Measurements from ENCODE around the gene KNSTRN. TPM values are rescaled to one million over a fixed set of nuclear protein-coding genes. Genes with fewer than 3 reads are reported as not detected.

Gene KNSTRN
- total RNA-seq, 1 donor from 2014 or later, result 18.1 TPM

- TF ChIP-seq, protein P1, sequence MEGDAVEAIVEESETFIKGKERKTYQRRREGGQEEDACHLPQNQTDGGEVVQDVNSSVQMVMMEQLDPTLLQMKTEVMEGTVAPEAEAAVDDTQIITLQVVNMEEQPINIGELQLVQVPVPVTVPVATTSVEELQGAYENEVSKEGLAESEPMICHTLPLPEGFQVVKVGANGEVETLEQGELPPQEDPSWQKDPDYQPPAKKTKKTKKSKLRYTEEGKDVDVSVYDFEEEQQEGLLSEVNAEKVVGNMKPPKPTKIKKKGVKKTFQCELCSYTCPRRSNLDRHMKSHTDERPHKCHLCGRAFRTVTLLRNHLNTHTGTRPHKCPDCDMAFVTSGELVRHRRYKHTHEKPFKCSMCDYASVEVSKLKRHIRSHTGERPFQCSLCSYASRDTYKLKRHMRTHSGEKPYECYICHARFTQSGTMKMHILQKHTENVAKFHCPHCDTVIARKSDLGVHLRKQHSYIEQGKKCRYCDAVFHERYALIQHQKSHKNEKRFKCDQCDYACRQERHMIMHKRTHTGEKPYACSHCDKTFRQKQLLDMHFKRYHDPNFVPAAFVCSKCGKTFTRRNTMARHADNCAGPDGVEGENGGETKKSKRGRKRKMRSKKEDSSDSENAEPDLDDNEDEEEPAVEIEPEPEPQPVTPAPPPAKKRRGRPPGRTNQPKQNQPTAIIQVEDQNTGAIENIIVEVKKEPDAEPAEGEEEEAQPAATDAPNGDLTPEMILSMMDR (IDR thresholded peaks at IDR 0.05), result no peak
- H3K27me3 ChIP-seq, result no peaks in the 10 kb centered on the region
- no peak overlapping the region for H3K27ac ChIP-seq
- H3K4me3 ChIP-seq, result no peak overlapping the region
- no peaks in the 10 kb centered on the region for H3K9me3 ChIP-seq
- ATAC-seq (no peak), DNase-seq (no peak)
- no peaks in the 10 kb centered on the region for H3K36me3 ChIP-seq
- intact Hi-C loops (cut with DNase I), result loop anchor here (10.0 kb wide), 1 partner anchor 56 kb away; no protein-coding TSS in a partner anchor
- H3K4me1 ChIP-seq, result peaks cover 20% of the 10 kb centered on the region
These were observed 13.6 kb upstream of the KNSTRN start for GRCh38 chr15:40368719-40369473.

DNA sequence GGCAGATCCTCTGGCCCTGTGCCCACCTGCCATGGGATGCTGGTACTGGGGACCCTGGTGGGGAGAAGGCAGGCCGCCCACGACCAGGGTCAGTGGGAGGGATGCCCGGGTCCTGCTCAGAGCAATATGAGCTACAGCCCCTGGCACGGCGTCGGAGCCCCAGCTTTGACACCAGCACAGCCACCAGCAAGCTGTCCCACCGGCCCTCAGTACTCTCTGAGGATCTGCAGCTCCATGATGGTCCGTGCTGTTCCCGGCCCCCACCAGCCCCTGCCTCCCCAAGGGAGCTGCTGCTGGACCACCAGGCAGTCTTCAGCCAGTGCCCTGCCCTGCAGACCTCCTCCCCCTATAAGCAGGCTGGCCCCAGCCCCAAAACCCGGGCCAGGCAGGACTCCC is 13.0 kb upstream of the KNSTRN start:
- H3K9me3 ChIP-seq, result no peaks in the 10 kb centered on the region
- no peak overlapping the region for H3K4me3 ChIP-seq
- DNase-seq, result no peak
- TF ChIP-seq, protein P1 (IDR thresholded peaks at IDR 0.05), result no peak
- ATAC-seq, result no peak
- H3K36me3 ChIP-seq, result no peaks in the 10 kb centered on the region
- H3K27me3 ChIP-seq, result no peaks in the 10 kb centered on the region
- H3K27ac ChIP-seq, result no peak overlapping the region
- H3K4me1 ChIP-seq, result peaks cover 20% of the 10 kb centered on the region
- intact Hi-C loops (cut with DNase I), result loop anchor here (10.0 kb wide), 1 partner anchor 55 kb away; no protein-coding TSS in a partner anchor

DNA sequence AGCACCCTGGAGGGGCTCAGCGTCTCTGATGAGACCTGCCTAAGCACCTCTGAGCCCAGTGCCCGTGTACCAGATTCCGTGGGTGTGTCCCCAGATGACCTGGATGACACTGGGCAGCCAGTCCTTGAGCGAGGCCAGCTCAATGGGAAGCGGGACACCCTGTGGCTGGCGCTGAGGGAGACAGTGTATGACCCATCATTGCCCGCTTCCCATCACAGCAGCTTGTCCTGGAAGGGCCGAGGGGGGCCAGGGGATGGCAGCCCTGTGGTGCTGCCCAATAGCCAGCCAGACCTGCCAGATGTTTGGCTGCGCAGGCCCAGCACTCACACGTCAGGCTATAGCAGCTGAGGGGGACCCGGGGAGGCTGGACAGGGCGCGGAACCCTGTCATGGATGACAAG is 12.6 kb upstream of the KNSTRN start:
- Histone ChIP-seq H3K36me3 (no peaks in the 10 kb centered on the region), H3K4me1 (peaks cover 20% of the 10 kb centered on the region), H3K4me3 (no peak overlapping the region), H3K27ac (no peak overlapping the region), H3K9me3 (no peaks in the 10 kb centered on the region), H3K27me3 (no peaks in the 10 kb centered on the region)
- intact Hi-C loops (cut with DNase I), result loop anchor here (10.0 kb wide), 1 partner anchor 55 kb away; no protein-coding TSS in a partner anchor
- TF ChIP-seq, protein P1 (IDR thresholded peaks at IDR 0.05), result no peak
- DNase-seq (no peak), ATAC-seq (no peak)

DNA sequence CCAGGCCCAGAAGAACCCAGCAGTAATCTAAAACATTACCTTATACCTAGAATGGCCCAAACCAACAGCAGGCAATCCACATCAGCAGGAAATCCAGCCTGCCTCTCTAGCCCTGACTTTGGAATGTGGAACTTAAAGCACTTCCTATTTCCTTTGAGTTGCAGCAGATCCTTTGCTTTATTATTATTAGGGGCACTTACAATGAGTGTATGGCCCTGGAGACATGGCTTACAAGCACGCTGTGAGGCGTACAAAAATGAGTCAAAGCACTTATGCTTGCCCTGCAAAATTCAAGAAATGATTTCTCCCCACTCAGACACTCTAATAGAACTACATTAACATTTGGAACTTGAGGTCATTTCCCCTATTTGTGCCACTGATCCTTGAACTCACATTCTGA is 9.5 kb upstream of the KNSTRN start:
- DNase-seq (no peak), ATAC-seq (peak; percentile 4)
- no peak overlapping the region for H3K4me3 ChIP-seq
- no peaks in the 10 kb centered on the region for H3K27me3 ChIP-seq
- H3K36me3 ChIP-seq, result no peaks in the 10 kb centered on the region
- H3K27ac ChIP-seq, result peak overlapping the region; percentile 38
- peaks cover 11% of the 10 kb centered on the region for H3K4me1 ChIP-seq
- intact Hi-C loops (cut with DNase I), result no loop called here
- no peaks in the 10 kb centered on the region for H3K9me3 ChIP-seq
- TF ChIP-seq, protein P1 (IDR thresholded peaks at IDR 0.05), result no peak

DNA sequence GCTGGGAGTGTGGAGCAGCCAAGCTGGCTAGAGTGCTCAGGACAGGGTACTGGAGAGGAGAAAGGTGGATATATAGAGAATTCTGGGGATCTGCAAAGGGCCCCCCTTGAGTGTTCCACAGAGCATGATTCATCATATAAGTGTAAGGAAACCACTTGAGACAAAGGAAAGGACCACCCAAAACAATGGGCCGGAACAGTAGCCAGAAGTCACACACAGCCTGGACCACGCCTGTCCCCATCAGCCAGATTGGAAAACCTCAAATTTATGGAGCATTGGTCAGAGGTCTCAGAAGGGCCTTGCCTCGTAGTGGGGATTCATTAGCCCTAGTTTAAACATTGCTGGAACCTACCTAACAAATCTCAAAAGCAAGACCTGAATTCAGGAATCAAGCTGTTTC is 4.9 kb upstream of the KNSTRN start:
- no peak overlapping the region for H3K4me3 ChIP-seq

More for the DNA sequence above, 4.9 kb upstream of the KNSTRN start:
- Histone ChIP-seq H3K36me3 (no peaks in the 10 kb centered on the region), H3K4me1 (peaks cover 25% of the 10 kb centered on the region), H3K27me3 (no peaks in the 10 kb centered on the region), H3K9me3 (no peaks in the 10 kb centered on the region), H3K27ac (no peak overlapping the region)
- intact Hi-C loops (cut with DNase I), result no loop called here
- ATAC-seq (no peak), DNase-seq (no peak)
- TF ChIP-seq, protein P1 (IDR thresholded peaks at IDR 0.05), result no peak
